Prostate gland (tissue), 2 donors: ENCODE results near the gene SELENOM.

ENCODE experiments used
- CTCF ChIP-seq, 4 experiments: fragments of 200-600 bp in 2 of 4; fragments of 450-650 bp in 2 of 4; sonication (generic) in 2 of 4; IDR thresholded peaks; 1 replicate in 3 of 4; 2 replicates in 1 of 4; pipeline ENCODE4 v1.5.1; 2016 to 2019; ENCODE audit warnings: antibody characterized with exemption in 4 of 4, mild to moderate bottlenecking in 2 of 4, moderate library complexity in 2 of 4
- POLR2A ChIP-seq: fragments of 450-650 bp; IDR thresholded peaks from one replicate; pipeline ENCODE4 v1.6.1; 2016; ENCODE audit warnings: antibody characterized with exemption, mild to moderate bottlenecking
- POLR2AphosphoS5 ChIP-seq: sonication (generic); formaldehyde crosslinking; IDR thresholded peaks from one replicate; pipeline ENCODE4 v1.6.1; 2017; ENCODE audit warnings: antibody characterized with exemption

GRCh38 chr22:31150615-31151014 is 43.2 kb upstream of the SELENOM start:
- no peak for TF ChIP-seq CTCF (IDR thresholded peaks at IDR 0.05)
- TF ChIP-seq POLR2AphosphoS5 = no peak
- TF ChIP-seq POLR2A = no peak
